HepG2 (cell line): ENCODE measurements around the gene SLC50A1. TPM values are rescaled to one million over a fixed set of nuclear protein-coding genes. Genes with fewer than 3 reads are reported as not detected.

Experiments used
- ATM ChIP-seq: fragments of 450-650 bp; IDR thresholded peaks from 2 replicates; pipeline ENCODE4 v1.7.1; 2017; ENCODE audit warnings: mild to moderate bottlenecking, borderline replicate concordance
- HNF4G ChIP-seq, 2 experiments: sonication (generic) in 1 of 2; formaldehyde crosslinking in 1 of 2; IDR thresholded peaks; 2 replicates each; pipeline versions ENCODE4 v1.4.0 to v1.6.1; 2011 to 2020; ENCODE audit warnings: borderline replicate concordance in 2 of 2, low read depth in 2 of 2, mild to moderate bottlenecking in 2 of 2, low read length in 1 of 2, missing genetic modification reagents in 1 of 2, moderate library complexity in 1 of 2
- IKZF5 ChIP-seq: IDR thresholded peaks from 2 replicates; pipeline ENCODE4 v1.6.1; 2018; ENCODE audit warnings: missing genetic modification reagents, mild to moderate bottlenecking, missing compliant biosample characterization
- KAT8 ChIP-seq: IDR thresholded peaks from 2 replicates; pipeline ENCODE4 v1.6.1; 2016; ENCODE audit warnings: missing genetic modification reagents, missing compliant biosample characterization
- MEIS2 ChIP-seq: sonication (generic); formaldehyde crosslinking; IDR thresholded peaks from 2 replicates; pipeline ENCODE4 v1.9.0; 2021; ENCODE audit warnings: mild to moderate bottlenecking, missing genetic modification reagents
- MIXL1 ChIP-seq: IDR thresholded peaks from 2 replicates; pipeline ENCODE4 v1.6.1; 2016
- MXI1 ChIP-seq: IDR thresholded peaks from 3 replicates; pipeline ENCODE4 v1.6.1; 2012; ENCODE audit warnings: low read depth, low read length, inconsistent platforms, borderline replicate concordance
- NFIB ChIP-seq: sonication (generic); formaldehyde crosslinking; IDR thresholded peaks from 2 replicates; pipeline ENCODE4 v1.9.0; 2021; ENCODE audit warnings: missing genetic modification reagents, mild to moderate bottlenecking, borderline replicate concordance
- PHF5A ChIP-seq: IDR thresholded peaks from one replicate; pipeline ENCODE4 v1.6.1; 2018; ENCODE audit warnings: low read depth, missing genetic modification reagents; ENCODE audit not compliant: unreplicated experiment
- RFX5 ChIP-seq: IDR thresholded peaks from 2 replicates; pipeline ENCODE4 v1.6.1; 2011; ENCODE audit warnings: low read depth, low read length, improper control_type of control experiment
- ZFYVE20 ChIP-seq: sonication (generic); formaldehyde crosslinking; IDR thresholded peaks from 2 replicates; pipeline ENCODE4 v1.8.0; 2023; ENCODE audit warnings: low read depth, mild to moderate bottlenecking, moderate library complexity, missing genetic modification reagents, borderline replicate concordance
- ZNF230 ChIP-seq: sonication (generic); formaldehyde crosslinking; IDR thresholded peaks from 2 replicates; pipeline ENCODE4 v1.4.0; 2020; ENCODE audit warnings: mild to moderate bottlenecking, missing genetic modification reagents
- ZNF318 ChIP-seq: sonication (generic); formaldehyde crosslinking; IDR thresholded peaks from 2 replicates; pipeline ENCODE4 v1.4.0; 2020; ENCODE audit warnings: mild to moderate bottlenecking, missing genetic modification reagents
- ZNF329 ChIP-seq: sonication (generic); formaldehyde crosslinking; IDR thresholded peaks from 2 replicates; pipeline ENCODE4 v1.9.0; 2021; ENCODE audit warnings: low read depth, mild to moderate bottlenecking, missing genetic modification reagents
- ZNF441 ChIP-seq: sonication (generic); formaldehyde crosslinking; IDR thresholded peaks from 2 replicates; pipeline ENCODE4 v1.7.0; 2021; ENCODE audit warnings: missing genetic modification reagents, borderline replicate concordance
- ZNF75D ChIP-seq: sonication (generic); formaldehyde crosslinking; IDR thresholded peaks from 2 replicates; pipeline ENCODE4 v1.8.1; 2023; ENCODE audit warnings: missing genetic modification reagents, mild to moderate bottlenecking, borderline replicate concordance
- ZNF761 ChIP-seq: sonication (generic); formaldehyde crosslinking; conservative IDR thresholded peaks from 2 replicates; pipeline ENCODE4 v1.4.0; 2020; ENCODE audit warnings: mild to moderate bottlenecking, missing genetic modification reagents
- ZNF782 ChIP-seq: sonication (generic); formaldehyde crosslinking; IDR thresholded peaks from 2 replicates; pipeline ENCODE4 v1.4.0; 2020; ENCODE audit warnings: missing genetic modification reagents, mild to moderate bottlenecking, borderline replicate concordance
- polyA plus RNA-seq, 8 experiments: library from polyadenylated mRNA; depleted of rRNA in 3 of 8; stranded (reverse) in 7 of 8; unstranded in 1 of 8; fragments of >200 nt; fragmentation: Illumina TruSeq in 4 of 8; extraction: Trizol in 4 of 8; gene quantifications; 2 replicates each; pipeline versions ENCODE4 v1.2.1 to v1.2.3, GENCODE V29; 2011 to 2016; ENCODE audit warnings: low read depth in 4 of 8, missing spikeins in 1 of 8, mixed read lengths in 1 of 8; ENCODE audit not compliant: insufficient read depth in 1 of 8
- total RNA-seq, 5 experiments: library from RNA; depleted of rRNA; stranded (reverse); fragments of >200 nt; fragmentation: Illumina TruSeq; extraction: Trizol; gene quantifications; 2 replicates each; pipeline ENCODE4 v1.2.3, GENCODE V29; 2016; ENCODE audit warnings: low read depth in 1 of 5

Gene SLC50A1
- total and polyA plus RNA-seq, 2 of the 13 experiments (the other 11 are each of a cell fraction or from before 2014, with no cell fraction given) = 22.5 to 46.8 TPM

- TF ChIP-seq ZNF318 (CRISPR knock-in tag) (no peak), HNF4G (IDR thresholded peaks at IDR 0.05; ENCODE audit: borderline replicate concordance, low read depth, low read length) (no peak), HNF4G (CRISPR knock-in tag; IDR thresholded peaks at IDR 0.05; ENCODE audit: borderline replicate concordance, low read depth) (peak; percentile 8; the same call in 1 of the 2 replicates), ZNF230 (peak; percentile 48; the same call in 1 of the 2 replicates), RFX5 (no peak), ZNF75D (CRISPR knock-in tag) (no peak), ZNF441 (CRISPR knock-in tag) (no peak), MIXL1 (CRISPR knock-in tag) (peak; percentile 25; the same call in 1 of the 2 replicates), IKZF5 (CRISPR knock-in tag) (no peak), ZNF782 (CRISPR knock-in tag) (peak; percentile 72; the same call in 1 of the 2 replicates), KAT8 (CRISPR knock-in tag) (peak; percentile 81), MXI1 (no peak; the same call in 2 of the 3 replicates), MEIS2 (0 out of 2 replicates have a peak, but pooled peaks have one; percentile 42), NFIB (CRISPR knock-in tag) (no peak), ZNF329 (CRISPR knock-in tag) (no peak), PHF5A (CRISPR knock-in tag) (peak; percentile 35), ZFYVE20 (no peak), ATM (no peak), ZNF761 (CRISPR knock-in tag) (no peak)
Observed at GRCh38 chr1:155139895-155140629, 4.4 kb downstream of the SLC50A1 start, which contains the start of gene DPM3 (continued).
